DMS79 (cell line): ENCODE results near the gene ATP12A.

Source experiments
- DNase-seq: peaks from one replicate; lab custom pipeline; 2025; lab: John Stamatoyannopoulos, UW

The ATP12A gene

GRCh38 chr13:24680258-24680920 is at the start of gene ATP12A:
Gene ATP12A (plus strand): TSS chr13:24680408. CDS start chr13:24680744, 336 bp downstream.
- DNase-seq: no peak

GRCh38 chr13:24630851-24631620 is 49.2 kb upstream of the ATP12A start:
- no peak for DNase-seq

GRCh38 chr13:24631922-24632321 is 48.3 kb upstream of the ATP12A start:
- DNase-seq: no peak

- DNase-seq: no peak
Measured at GRCh38 chr13:24632382-24633121, 47.7 kb upstream of the ATP12A start.

GRCh38 chr13:24636776-24637175 is 43.4 kb upstream of the ATP12A start:
- DNase-seq: no peak

GRCh38 chr13:24638096-24638495 is 42.1 kb upstream of the ATP12A start:
- DNase-seq: no peak

GRCh38 chr13:24640752-24641151 is 39.5 kb upstream of the ATP12A start:
- DNase-seq: no peak

GRCh38 chr13:24642219-24642618 is 38.0 kb upstream of the ATP12A start:
- no peak for DNase-seq

GRCh38 chr13:24644036-24644435 is 36.2 kb upstream of the ATP12A start:
- DNase-seq: no peak

- no peak for DNase-seq
Measured at GRCh38 chr13:24648271-24648670, 31.9 kb upstream of the ATP12A start.

- no peak for DNase-seq
Measured at GRCh38 chr13:24648983-24649687, 31.1 kb upstream of the ATP12A start.

- peak; percentile 35 for DNase-seq
Measured at GRCh38 chr13:24649688-24650043, 30.5 kb upstream of the ATP12A start.

- no peak for DNase-seq
Measured at GRCh38 chr13:24650161-24650560, 30.0 kb upstream of the ATP12A start.

GRCh38 chr13:24651718-24652345 is 28.4 kb upstream of the ATP12A start:
- no peak for DNase-seq

- DNase-seq: no peak
Measured at GRCh38 chr13:24652359-24652758, 27.8 kb upstream of the ATP12A start.

- no peak for DNase-seq
Measured at GRCh38 chr13:24654741-24655140, 25.5 kb upstream of the ATP12A start.

GRCh38 chr13:24659239-24659638 is 21.0 kb upstream of the ATP12A start:
- DNase-seq: no peak

GRCh38 chr13:24660023-24660741 is 20.0 kb upstream of the ATP12A start:
- DNase-seq: no peak

GRCh38 chr13:24661713-24662112 is 18.5 kb upstream of the ATP12A start:
- DNase-seq: no peak

GRCh38 chr13:24662195-24663088 is 17.8 kb upstream of the ATP12A start:
- no peak for DNase-seq
